Stimulated activated CD8-positive, alpha-beta memory T cell treated with anti-CD3 and anti-CD28 coated beads, Interleukin-12 subunit alpha, Interleukin-12 subunit beta, amount 100 ng/mL, for 1 hour (primary cell): Measurements from ENCODE around the gene TBC1D8.

Experiments
- DNase-seq: peaks from one replicate; pipeline ENCODE4 v3.0.0-alpha.2; 2020; ENCODE audit warnings: low read depth

Gene TBC1D8

DNA sequence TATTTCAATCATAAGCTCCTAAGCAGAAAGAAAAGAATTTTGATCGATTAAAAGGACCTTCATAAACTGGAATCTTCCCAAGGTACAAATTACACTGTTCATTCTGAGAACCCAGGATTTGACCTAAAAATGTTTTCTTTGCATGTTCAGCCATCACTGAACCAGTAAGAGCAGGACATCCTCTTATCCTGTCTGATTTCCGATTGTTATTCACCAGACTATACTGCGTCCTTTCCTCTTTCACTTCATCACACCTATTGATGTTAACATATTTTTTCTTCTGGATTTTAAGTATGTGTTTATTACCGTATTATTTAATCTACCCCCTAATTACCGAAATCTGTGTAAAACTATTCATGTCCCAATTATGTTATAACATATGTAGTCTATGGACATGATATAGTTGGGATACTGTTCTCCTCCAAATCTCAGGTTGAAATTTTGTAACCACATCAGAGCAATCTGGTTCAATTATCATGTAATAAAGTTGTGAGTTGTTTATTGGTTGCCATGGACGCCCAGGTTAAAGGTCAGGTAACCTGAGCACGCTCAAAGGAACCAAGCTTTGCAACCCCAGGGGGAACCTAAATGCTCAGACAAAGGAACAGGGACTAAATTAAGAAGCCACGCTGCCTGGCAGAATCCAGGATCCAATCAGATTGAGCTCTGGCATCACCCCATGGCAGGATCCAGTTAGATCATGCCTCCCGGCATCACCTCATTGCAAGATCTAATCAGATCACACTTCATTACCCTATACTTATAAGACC, 11.6 kb upstream of the TBC1D8 start:
- DNase-seq: no peak

DNA sequence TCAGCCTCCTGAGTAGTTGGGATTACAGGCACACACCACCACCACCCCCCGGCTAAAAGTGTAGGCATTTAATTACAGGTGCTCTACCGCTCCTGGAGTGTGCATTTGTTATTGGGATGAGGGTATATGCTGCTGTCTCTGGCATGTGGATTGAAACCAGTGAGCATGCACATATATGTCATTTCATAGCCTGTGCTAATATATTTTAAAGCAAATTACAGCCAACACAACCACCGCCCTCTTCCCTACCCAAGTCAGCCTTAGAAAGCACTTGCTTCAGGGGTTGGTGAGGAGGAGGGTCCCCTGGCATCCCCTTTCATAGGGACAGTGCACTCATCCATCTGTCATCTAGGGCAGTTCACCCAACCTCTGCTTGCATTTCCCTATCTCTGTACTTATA, 10.5 kb upstream of the TBC1D8 start:
- no peak for DNase-seq

DNA sequence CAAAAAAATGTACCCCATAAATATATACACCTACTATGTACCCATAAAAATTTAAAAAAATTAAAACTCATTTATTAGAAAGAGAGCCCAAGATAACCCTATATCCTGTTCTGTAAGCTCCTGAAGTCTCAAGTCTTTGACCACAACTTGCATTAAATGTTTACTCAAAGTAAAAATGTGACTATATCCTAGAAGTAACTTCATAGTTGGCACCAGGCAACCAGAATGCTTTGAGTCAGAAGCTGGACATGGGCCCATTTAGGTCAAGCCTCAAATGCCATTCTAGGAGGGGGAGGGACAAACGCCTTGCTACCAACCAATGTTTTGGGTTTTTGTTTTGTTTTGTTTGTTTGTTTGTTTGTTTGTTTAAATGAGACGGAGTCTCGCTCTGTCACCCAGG, 9.3 kb upstream of the TBC1D8 start:
- DNase-seq: no peak

DNA sequence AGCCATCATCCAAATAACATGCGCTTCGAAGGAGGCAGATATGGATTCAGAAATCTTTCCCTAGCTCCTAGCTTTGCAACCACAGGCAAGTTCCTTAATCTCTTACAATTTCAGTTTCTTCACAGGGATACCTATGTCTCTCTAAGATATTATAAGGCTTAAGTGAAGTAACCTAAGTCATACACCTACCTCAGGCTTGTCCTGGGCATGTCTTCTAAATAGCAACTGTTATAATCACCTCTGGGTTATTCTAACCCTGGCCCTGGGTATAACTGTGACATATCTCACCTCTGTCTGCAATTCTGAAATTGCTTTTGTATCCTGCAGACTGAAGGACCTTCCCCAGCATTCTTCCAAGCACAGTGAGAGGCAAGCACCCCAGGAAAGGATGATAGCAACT, 8.3 kb upstream of the TBC1D8 start:
- DNase-seq: no peak

DNA sequence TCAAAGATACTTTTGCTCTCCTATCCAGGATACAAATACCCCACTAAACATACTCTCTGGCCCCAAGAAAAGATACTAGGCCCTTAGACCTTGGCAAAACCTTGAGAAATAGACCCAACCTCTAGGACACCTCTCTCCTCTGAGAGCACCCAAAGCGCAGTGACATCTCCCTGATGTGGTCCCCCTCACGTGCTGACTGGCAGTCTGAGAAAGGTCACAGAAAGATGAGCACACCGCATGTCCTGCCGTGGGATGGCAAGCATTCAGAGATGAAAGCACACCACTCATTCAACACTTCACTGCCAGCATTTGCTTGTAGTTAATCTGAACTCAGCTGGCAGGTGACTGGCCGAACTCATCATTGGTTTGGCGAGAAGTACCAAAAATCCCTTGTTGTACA, 6.1 kb upstream of the TBC1D8 start:
- no peak for DNase-seq

DNA sequence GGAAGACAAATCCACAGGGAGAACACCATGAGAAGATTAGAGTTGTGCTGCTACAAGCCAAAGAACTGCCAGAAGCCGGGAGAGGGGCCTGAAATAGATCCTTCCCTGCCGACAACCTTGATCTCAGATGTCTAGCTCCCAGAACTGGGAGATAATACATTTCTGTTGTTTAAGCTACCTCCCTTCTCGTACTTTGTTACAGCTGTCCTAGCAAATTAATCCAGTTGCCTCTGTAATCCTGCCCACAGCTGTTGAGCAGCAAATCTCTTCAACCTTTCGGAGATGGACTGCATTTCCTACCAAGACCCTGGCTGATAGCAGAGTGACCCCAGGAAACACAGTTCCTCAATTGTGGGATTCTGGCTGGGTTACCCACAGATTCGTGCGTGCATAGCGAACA, 2.6 kb upstream of the TBC1D8 start:
- no peak for DNase-seq

DNA sequence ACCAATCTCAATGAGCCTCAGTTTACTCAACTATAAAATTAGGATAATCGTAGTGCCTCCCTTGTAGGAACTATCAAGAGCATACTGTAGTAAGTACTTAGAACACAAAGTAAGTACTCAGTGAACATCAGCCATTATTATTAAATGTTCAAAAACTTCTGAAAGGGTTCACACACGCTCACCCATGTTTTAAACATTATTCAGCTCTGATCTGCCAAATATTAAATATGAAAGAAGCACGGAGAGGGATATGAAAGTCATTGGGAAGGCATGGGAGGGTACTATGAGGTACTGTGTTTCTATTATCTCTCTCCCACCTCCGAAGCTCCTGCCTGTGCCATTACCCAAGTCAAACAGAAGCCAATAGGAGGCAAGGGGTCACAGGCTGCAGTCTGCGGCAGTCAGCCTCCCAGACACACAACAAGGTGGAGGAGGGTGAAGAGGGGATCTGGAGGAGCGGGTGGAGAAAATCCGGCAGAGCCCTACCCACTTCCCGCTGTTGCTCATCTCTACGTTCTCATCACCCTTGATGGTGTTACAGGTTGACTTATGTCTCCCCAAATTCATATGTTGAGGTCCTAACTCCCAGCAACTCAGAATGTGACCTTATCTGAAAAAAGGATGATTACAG, 2.0 kb upstream of the TBC1D8 start:
- DNase-seq: no peak

DNA sequence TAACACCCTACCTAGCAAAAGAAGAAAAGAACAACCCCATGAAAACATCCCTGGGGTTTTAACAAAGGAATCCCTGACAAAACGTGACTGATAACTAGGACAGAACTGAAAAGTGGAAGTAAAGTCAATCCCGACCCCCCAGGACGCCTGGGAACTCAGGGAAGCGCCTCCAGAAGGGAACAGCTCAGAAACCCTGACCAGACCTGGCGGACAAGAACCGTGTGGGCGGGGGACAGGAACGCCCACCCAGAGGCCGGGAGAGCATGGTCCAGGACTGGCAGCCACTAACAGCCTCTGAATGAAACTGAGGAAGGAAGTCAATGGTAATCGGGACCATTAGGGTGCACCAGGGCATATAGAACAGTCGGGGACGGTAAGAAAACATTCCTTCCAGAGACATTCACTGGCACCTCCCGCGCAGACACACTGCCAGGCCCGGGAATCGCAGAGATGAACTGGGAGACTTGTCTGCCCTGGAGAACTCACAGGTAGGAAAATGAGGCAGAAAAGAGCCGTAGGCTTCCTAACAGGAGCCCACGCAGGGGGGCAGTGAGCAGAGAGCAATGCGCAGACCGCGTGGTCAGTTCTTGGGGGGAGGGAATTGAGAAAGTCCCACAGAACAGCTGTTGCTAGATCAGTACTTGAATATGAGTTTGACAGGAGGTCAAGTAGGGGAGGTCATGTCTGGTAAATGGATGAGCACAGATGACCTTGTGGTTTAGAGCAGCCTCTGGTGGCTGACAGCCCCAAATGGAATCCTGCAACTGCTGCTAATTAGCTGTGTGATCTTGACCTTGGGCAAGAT, 1.3 kb upstream of the TBC1D8 start:
- DNase-seq: no peak

DNA sequence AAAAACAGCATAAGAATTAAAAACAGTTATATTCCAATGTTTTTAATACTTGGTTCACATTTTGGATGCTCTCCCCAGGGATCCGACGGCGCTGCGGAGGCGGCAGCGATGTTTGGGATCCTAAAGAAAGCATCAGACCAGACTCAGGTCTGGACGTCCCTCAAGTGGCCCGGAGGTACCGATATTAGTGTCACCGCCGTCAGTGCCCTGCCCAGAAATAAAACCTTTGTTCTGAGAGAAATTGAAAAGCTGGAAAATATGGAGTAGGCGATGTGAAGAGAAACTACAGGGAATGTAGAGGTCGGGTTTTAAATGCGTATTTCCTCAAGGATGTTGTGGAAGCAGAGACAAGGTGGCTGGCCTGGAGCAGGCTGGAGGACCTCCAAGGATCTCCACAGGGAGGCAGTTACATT, 683 bp upstream of the TBC1D8 start:
- no peak for DNase-seq

DNA sequence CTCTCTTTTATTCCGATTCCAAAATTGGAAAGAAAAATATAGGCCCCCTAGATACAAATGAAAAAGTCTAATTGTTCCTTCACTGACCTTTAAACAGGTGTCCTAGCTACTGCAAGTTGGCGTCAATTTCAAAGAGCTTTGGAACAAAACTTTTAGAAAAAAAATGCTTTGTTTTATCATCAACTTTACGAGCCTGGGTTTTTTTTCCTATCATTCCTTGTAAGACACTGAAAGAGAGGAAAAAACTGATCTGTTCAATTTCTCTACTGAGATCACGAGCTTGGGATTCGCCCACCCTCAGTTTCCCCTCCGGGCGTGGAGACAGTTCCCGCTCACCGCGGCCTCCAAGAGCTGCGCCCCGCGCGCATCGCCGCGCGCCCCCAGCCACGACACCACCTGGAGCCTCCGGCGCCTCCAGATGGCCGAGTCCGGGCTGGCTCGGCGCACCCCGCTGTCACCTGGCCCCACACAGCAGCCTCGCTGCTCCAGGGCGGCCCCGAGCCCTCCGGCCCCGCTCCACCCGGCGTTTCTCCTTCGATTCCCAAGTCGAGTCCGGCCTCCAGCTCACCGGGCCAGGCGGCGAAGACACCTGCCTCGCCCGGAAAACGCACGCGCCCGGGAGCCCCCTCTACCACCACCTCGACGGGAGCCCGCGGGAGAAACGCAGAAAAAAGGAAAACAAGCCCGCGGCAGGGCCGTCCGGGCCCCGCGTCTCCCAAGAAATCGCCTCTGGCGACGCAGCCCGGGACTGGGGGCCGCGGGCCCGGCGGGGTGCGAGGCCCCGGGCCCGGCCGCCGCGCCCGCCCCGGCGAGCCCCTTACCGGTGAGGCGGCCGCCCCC, 656 bp downstream of the TBC1D8 start:
- no peak for DNase-seq

DNA sequence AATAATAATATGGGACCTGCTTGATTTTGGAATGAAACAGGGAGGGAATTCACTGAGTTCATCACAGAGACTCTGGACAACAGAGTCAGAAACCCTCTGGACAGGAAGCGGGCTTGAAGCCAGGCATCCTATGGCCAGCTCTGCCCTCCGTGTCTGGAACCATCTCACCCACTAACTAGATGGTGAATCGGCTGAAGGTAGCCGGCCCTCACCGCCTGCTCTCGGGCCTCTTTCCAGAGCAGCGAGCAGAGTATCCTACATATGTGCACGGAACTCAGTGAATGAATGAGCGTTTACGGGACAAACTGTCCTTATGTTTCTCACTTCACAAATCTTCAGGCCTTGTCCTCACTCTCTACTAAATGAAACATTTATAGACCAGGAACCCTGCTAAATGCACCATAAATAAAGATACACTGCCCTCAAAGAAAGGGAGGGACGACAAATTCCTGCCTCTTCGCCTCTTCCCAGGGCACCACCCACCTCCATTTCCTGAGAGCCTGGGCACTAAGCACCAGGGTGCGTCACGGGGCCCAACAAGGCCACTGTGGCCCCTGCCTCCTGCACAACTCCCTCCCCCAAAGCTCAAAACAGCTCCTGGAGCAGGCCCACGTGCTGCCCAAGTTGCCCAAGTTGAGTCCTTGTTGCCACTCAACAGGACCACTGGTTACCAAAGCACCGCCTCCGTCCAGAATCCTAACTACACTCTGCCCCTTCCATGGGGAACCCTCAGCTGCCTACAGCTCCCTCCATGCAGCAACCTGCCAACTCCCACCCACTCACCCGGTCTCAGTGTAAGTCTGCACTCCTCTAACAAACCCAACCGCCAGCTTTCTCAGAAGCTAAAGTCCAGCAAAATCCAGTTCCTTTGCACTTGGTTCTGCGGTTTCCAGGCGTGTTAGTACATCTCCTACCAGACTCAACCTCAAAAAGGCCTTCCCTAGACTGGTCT, 1.7 kb downstream of the TBC1D8 start:
- DNase-seq: no peak

DNA sequence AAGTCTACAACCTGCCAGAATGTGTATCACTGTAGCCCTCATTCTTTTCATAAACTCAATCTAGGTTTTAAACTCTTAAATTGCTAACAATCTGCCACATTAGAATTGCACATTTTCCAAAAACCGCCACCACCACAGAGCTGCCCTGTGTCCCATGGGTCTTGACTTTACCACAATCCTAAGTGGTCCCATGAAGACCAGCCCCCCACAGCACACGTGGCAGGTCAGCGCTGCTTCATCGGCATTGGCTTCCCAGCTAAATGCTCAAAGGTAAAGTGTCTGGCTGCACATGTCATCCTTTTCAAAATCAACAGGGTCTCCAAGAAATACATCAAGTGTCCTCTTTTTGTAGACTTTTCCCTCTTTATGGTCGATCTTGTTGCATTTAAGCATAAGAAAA, 2.4 kb downstream of the TBC1D8 start:
- no peak for DNase-seq

DNA sequence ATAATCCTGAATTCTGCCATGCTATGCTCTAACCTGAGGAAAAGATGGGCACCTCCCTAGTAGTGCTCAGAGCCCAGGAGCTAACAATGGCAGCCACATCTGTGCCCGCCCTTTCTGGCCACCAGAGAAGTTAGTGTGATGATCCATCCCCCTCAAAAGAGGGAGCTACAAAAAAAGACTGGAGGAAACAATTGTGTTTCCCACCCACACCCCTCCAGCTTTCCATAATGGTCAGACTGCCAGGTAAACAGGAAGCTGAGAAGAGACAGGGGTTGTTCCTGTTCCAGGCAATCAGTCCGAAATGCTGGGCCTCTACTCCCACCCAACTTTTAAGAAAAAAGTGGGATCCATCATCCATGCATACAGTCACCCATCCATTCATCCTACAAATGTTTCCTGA, 3.2 kb downstream of the TBC1D8 start:
- no peak for DNase-seq

DNA sequence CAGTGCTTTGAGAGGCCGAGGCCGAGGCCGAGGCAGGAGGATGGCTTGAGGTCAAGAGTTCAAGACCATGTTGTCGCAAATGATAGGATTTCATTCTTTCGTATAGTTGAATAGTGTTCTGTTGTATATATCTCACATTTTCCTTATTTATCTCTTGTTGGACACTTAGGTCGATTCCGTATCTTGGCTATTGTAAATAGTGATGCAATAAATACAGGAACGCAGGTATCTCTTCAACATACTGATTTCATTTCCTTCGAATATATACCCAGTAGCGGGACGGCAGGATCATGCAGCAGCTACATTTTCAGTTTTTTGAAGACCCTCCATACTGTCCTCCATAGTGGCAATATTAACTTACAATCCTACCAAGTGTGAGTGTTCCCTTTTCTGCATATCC, 4.1 kb downstream of the TBC1D8 start:
- DNase-seq: no peak

DNA sequence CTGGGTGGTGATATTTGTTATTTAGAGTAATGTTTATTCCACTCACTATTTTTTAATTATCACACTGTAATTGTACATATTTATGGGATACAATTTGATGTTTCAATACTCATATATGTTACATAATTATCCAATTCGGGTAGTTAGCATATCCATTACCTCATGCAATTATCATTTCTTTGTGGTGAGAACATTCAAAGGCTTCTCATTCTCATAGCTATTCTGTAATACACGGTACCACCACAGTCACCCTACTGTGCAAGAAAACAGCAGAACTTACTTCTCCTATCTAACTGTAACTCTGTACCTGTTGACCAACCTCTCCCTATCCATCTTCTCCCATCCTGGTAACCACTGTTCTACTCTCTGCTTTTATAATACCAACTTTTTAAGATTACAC, 4.6 kb downstream of the TBC1D8 start:
- no peak for DNase-seq

DNA sequence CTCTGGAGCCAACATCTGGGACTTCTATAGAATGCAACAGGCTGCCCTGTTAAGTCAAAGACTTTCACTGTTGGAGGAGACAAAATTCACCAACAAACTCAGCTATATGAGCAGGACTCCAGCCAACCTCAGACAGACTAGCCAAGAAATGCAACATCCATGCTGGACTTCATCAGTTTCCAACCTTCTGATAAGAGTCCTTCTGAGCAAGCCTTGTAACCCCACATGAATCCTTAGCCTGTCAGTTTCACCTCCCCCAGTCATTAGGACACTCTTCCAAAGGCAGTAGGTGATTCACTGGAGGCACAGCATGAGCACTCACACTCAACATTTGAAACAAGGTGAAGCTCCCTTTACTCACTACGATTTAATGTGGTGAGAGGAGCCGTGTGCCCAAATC, 5.8 kb downstream of the TBC1D8 start:
- no peak for DNase-seq

DNA sequence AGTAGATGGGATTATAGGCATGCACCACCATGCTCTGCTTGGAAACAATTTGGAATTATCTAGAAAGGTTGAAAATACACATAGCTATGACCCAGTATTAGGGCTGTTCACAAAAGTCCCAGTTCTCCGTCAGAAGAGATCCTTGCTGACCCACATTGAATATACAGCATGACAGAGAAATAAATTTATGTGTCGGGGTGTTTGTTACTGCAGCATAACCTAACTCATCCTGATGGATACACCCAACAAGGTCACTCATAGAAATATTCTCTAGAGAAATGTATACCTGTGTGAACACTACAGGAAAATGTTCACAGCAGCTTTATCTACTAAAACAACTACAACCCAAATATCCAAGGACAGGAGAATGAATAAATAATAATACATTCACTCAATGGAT, 9.0 kb downstream of the TBC1D8 start:
- no peak for DNase-seq

DNA sequence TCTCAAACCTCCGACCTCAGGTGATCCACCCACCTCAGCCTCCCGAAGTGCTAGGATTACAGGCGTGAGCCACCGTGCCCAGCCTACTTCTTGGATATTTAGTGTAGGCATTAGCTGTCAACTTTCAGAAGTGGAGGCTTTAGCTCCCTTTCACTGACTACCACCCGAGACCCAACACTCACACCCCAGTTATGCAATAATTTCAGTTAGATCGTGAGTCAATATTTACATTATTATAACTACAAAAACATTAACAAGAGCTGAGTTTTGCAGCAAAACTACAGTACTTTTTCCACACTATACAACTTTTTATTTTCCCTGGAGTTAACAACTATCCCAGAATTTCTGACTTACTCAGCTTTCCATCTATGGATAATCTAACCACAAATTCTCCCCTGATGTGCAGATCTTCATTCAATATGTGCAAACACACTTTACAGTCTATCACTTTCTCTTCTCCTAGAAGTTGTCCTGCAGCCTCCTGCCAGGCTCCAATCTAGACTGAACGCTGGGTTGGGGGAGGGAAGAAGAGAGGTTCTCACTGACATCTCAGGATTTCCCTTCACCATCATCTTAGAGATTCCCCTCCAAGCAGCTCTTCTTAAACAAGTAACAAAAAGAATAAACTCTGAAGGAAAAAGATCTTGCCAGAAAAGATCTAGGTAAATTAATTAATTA, 10.1 kb downstream of the TBC1D8 start:
- no peak for DNase-seq

DNA sequence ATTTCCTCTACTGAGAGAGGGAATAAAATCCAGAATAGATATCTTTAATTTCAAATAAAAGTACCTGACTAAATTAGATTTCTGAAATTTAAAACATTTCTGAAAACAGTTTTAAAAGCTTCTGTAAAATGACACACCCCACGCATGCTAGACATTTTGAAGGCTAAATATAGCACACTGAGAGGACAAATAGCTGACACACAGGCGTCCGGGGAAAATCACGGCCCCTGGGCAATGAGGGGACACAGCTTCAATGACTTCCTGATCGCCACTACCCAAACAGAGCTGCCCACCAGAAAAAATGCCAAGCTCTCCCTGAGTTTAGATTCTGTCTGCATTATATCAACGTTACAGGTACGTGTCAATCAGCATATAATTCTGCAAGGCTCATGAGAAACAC, 10.9 kb downstream of the TBC1D8 start:
- DNase-seq: no peak

DNA sequence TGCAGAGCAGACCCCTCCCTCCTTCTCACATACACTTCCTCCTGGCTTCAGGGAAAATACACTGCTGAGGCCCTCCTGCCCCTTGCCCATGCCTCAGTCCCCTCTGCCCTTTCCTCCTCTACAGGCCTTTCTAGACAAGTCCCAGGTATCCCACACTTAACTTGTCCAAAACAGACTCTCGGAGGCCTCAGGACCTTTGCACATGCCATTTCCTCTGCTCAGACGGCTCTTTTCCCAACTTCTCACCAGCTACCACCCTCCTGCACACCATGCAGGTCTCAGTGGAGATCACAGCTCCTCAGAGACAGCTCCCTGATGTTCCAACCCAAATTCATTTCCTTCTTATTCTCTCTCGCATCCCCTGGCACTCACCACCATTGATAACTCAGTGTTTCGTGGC, 11.7 kb downstream of the TBC1D8 start:
- DNase-seq: no peak
